Body of pancreas (tissue), 4 donors: ENCODE data around the gene RGS6.

Source experiments
- POLR2A ChIP-seq, 3 donors: fragments of 450-650 bp; IDR thresholded peaks; one replicate each; pipeline ENCODE4 v1.6.1; 2016; ENCODE audit warnings: antibody characterized with exemption in 3 of 3, mild to moderate bottlenecking in 2 of 3
- TF ChIP-seq, protein P1 (sequence below), 7 experiments: fragments of 450-650 bp in 4 of 7; fragments of 200-600 bp in 3 of 7; sonication (generic) in 3 of 7; IDR thresholded peaks; one replicate each; pipeline ENCODE4 v1.5.1; 2016 to 2019; ENCODE audit warnings: antibody characterized with exemption in 7 of 7

DNA sequence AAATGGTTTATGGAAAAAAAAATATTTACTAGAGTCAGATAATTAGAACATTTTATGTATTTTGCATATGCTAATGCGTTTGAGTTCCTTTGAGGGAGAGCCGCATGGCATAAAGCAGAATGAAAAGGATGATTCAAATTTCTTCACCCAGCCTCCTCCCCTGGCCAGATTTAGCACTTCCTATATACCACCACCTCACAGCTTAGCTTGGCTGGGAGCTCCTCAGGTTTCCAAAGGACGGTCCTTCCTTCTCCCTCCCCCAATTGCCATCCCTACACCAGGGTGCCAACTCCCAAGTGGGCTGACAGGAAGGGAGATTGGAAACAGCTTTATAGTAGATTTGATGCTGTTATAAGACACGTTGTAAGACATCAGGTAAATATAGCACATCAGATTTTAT lies 157.4 kb downstream of the RGS6 start:
- TF ChIP-seq POLR2A (IDR thresholded peaks at IDR 0.05): no peak
- TF ChIP-seq, protein P1, sequence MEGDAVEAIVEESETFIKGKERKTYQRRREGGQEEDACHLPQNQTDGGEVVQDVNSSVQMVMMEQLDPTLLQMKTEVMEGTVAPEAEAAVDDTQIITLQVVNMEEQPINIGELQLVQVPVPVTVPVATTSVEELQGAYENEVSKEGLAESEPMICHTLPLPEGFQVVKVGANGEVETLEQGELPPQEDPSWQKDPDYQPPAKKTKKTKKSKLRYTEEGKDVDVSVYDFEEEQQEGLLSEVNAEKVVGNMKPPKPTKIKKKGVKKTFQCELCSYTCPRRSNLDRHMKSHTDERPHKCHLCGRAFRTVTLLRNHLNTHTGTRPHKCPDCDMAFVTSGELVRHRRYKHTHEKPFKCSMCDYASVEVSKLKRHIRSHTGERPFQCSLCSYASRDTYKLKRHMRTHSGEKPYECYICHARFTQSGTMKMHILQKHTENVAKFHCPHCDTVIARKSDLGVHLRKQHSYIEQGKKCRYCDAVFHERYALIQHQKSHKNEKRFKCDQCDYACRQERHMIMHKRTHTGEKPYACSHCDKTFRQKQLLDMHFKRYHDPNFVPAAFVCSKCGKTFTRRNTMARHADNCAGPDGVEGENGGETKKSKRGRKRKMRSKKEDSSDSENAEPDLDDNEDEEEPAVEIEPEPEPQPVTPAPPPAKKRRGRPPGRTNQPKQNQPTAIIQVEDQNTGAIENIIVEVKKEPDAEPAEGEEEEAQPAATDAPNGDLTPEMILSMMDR (IDR thresholded peaks at IDR 0.05): no peak
